Ovary (tissue), 3 donors: ENCODE results near the gene SNCA.

Source experiments
- CTCF ChIP-seq, 3 donors: fragments of 450-650 bp in 2 of 3; fragments of 200-600 bp in 1 of 3; IDR thresholded peaks; one replicate each; pipeline versions ENCODE4 v1.5.1 to v1.8.0; 2016 to 2022; ENCODE audit warnings: antibody characterized with exemption in 3 of 3, mild to moderate bottlenecking in 1 of 3
- POLR2A ChIP-seq: fragments of 450-650 bp; IDR thresholded peaks from one replicate; pipeline ENCODE4 v1.6.1; 2017; ENCODE audit warnings: antibody characterized with exemption, mild to moderate bottlenecking, moderate library complexity
- donor health status: DM: no; HTN: no; CAD: no.

- TF ChIP-seq CTCF (IDR thresholded peaks at IDR 0.05) (no peak), POLR2A (no peak)
These were observed 124.1 kb downstream of the SNCA start for GRCh38 chr4:89712827-89713226.
